Stimulated activated CD8-positive, alpha-beta memory T cell treated with anti-CD3 and anti-CD28 coated beads, Interleukin-15, amount 100 ng/mL, for 4 hours (primary cell): ENCODE results near the gene NARF.
"Not testable (repeated sequence)": the region's sequence is repeated elsewhere in the genome, so short reads cannot be mapped to it uniquely, and the experiment has no call there.

Source experiments
- DNase-seq, 2 donors: peaks; one replicate each; pipeline ENCODE4 v3.0.0-alpha.2; 2020; ENCODE audit warnings: low read depth in 2 of 2

Gene NARF

GRCh38 chr17:82446124-82446523 is 12.4 kb upstream of the NARF start:
- DNase-seq = no peak

- DNase-seq = no peak
Observed at GRCh38 chr17:82446649-82447048, 11.9 kb upstream of the NARF start.

DNA sequence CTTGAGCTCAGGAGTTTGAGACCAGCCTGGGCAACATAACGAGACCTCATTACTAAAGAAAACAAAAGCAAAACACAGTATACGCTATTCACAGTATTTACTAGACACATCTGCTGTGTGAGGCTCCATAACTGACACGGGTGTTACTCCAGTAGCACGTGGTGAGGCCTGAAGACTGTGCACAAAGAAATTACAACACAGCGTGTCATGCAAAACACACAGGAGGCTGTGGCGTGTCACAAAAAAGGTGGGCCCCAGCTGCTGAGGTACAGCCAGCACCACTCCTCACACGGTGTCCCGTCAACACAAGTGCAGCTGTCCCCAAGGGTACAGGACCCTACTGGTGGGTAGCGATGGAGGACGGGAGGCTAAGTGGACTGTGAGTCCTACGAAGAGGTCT is 10.7 kb upstream of the NARF start:
- no peak for DNase-seq

DNA sequence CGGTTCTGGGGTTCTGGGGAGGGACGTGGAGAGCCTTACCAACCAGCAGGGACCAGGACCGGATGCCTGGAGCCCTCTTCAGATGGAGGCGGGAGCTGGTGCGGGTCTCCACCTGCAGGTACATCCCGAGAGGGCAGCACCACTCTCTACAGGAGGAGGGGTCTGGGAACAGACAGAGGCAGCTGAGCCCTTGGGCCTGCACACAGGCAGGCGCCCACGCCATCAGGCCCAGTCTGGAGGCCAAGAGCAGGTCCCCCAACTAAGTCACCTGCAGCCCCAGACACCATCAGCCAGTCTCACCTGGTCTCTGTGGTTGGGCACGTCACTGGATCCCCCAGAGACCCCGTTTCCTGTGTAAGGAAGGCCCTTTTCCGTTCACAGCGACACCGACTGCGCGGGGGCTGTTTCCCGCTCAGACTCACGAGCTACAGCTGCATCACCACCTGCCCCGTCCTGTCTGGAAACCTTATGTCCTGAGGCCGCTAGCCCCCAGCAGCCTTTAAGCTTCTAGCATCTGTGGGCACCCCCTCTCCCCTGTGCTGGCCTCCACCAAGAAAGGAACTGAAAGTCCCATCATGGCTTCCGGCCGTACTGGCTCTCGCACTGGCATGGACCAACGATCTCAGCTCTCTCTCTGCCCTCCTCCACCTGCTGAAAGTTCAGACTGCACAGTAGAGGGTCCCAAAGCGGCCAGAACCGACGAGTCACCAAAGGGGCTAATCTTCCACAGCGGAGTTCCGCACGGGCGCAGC is 9.2 kb upstream of the NARF start:
- peak; percentile 50 to 65 for DNase-seq

DNA sequence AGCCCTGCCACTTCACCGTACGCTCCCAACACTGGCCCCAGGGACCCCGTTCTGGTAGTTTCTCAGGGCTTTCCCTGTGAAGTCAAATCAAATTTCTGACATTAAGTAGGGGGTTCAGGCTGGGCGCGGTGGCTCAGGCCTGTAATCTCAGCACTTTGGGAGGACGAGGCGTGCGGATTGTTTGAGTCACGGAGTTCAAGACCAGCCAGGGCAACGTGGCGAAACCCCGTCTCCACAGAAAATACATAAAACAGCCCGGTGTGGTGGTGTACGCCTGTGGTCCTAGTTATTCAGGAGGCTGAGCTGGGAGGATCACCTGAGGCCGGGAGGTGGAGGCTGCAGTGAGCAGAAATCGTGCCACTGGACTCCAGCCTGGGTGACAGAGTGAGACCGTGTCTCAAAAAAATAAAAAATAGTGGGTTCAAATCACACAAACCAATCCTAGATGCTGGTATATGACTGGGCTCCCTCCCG is 8.6 kb upstream of the NARF start:
- peak in 1 of 2 donors; percentile 10 for DNase-seq

- peak; percentile 83 to 88 for DNase-seq
Observed at GRCh38 chr17:82450357-82451106, 8.0 kb upstream of the NARF start, which contains the start of gene CYBC1. CYBC1 (minus strand) TSS chr17:82450752; CDS start chr17:82449254, 1,498 bp downstream.

GRCh38 chr17:82452162-82452561 is 6.4 kb upstream of the NARF start:
- DNase-seq = no peak

DNA sequence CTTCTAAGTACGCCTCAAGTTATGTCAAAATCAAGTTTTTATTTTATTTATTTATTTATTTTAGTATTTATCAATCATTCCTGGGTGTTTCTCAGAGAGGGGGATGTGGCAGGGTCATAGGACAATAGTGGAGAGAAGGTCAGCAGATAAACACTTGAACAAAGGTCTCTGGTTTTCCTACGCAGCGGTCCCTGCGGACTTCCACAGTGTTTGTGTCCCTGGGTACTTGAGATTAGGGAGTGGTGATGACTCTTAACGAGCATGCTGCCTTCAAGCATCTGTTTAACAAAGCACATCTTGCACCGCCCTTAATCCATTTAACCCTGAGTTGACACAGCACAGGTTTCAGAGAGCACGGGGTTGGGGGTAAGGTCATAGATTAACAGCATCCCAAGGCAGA is 5.4 kb upstream of the NARF start:
- not testable (repeated sequence) for DNase-seq

- DNase-seq = not testable (repeated sequence)
Observed at GRCh38 chr17:82453706-82454105, 4.8 kb upstream of the NARF start.

DNA sequence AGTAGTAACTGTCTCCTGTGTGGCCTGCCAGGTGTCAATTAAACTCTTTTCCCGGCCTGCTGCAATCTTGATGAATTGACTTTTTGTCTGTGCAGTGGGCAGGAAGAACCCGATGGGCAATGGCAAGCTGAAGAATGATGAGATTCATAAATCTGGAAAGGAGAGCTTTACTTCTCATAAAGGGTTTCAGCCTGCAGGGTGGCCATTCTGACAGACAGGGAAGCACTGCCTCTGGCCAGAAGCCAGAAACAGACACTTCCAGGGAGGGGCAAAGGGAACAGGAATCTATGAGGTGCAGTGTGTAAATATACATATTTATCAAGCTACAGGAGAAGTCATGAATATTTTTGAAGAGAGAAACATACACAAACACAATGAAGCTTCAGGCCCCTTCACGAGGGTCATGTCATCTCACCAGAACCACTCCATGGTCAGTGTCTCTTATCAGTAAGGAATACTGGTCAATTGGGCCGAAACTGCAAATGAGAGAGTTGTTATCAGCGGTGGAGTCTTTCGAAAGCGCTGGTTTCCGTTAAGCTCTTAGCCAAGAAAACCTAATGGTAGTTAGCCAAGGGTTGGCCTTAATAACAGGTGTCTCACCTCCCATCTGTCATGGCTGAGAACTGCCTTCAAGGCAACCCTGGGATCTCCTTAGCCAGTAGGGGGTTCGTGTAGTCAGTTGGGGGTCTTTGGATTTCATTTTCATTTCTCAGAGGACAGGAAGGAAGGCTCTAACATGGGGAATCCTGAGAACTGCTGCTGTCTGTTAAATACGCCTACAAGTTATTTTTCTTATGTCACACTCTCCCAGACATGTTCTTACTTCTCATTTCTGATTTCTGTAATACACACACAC is 1.2 kb upstream of the NARF start:
- no peak for DNase-seq

DNA sequence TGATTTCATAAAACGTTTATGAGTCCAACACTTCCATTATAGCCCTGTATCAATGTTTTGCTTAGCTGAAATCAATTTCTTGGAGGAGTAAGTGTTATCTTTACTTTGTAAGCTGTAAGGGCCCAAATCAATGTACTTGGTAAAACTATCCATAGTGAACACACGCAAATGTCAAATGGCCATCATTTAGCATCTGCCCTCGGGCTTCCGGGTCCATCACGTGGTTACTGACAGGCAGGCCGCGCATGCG is 687 bp upstream of the NARF start:
- no peak for DNase-seq

DNA sequence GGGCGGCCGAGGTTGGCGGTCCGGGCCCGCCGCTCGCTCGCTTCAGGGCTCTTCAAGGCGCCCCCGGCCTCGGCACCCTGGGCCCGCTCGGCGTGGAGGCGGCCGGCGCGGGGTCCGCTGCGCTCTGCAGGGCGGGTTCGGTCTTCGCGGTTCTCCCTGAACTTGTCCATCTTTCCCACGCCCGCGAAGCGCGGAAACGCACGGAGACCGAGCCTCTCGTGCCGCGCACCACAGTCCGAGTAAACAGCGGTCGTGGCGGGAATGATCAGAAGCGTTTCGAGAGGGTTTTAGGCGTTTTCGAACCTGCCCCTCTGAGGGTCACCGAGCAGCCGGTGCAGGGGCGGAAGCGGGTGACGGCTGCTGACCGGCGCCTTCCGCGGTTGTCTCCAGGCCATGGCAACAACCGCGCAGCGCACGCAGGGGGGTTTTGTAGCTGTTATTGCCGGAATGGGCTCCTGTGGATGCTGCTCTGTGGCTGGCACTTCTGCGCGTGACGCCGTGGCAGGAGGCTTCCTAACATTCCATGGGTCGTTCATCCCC is 414 bp downstream of the NARF start:
- peak in 1 of 2 donors; percentile 6 for DNase-seq

DNA sequence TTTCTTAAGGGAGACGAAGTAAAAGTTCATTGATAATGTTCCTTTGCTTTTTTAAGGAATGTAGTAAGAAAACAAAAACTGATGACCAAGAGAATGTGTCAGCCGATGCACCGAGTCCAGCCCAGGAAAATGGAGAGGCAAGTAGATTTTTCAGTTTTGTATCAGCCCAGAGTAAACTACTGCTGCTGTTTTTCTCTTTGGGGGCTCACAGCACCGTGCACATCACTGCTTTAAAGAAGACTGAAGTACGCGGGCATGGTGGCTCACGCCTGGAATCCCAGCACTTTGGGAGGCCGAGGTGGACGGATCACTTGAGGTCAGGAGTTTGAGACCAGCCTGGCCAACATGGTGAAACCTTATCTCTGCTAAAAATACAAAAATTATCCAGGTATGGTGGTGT is 1.4 kb downstream of the NARF start:
- DNase-seq = not testable (repeated sequence)

DNA sequence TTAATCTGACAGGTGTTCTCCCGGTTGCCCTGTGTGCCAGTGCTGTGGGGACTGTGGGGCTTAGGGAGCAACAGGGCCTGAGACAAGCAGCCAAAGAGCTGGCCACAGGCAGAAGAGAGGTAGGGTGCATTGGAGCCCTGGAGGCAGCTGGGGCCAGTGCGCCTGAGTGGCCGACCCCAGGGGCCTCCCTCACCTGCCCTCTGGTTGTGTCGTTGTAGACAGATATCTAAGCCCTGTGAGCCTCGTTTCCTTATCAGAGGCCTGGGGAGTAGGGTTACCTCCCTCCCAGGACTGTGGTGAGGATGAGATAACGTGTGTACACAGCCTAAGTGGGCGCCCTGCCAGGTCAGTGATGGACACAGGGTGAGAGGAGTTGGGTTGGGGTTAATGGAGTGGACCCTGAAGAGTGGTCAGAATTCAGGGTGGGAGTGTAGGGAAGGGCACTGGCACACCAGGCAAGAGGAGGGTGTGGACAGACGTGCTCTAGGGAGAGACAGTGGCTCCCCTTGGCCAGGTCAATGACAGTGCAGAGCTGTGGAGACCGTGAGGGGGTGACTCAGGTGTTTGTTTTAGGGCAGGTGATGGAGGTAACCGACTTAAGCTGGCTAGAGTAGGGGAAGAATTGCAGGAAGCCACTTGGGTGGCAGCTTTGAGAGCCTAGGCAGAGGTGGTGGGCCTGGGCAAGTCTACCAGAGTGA is 3.4 kb downstream of the NARF start:
- DNase-seq = no peak

DNA sequence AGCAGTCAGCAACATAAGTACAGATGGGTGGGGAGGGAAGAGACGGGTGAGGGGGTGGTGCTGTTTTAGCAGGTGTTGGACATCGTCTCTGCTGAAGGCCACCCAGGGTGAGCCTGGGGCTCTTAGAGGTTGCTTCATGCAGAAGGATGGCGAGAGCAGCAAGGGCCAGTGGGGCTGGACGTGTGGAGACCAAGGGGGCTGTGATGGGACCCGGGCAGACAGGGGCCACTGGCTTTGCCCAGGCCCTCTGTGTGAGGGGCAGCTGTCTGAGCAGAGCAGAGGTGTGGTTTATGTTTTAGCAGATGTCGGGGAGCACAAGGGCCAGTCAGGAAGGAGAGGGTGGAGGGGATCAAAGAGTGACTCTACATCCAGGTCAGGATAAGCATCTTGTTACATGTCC is 4.8 kb downstream of the NARF start:
- DNase-seq = no peak

DNA sequence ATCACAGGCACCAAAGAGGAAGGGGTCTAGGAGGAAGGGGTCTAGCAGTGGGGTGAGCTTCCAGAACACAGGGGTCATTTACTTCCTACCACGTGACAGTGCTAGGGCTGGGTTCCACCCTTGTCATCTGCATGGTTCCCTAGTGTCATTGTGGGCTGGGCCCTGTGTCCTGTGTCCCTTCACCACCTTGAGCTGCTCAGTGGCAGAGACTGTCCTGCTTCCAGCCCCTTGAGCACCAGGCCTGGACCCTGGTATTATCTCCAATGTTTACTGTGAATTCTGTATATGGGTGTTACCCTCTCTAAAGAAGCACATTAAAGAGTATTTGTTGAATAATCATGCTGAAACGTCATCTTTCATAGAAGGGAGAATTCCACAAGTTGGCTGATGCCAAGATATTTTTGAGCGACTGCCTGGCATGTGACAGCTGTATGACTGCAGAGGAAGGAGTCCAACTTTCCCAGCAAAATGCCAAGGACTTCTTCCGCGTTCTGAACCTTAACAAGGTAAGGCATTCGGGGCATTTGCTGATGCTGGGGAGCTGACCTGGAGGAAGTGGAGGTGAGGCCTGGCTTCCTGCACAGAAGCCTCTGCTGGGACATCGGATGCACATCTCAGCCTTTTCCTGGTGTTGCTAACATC is 5.5 kb downstream of the NARF start:
- no peak for DNase-seq

- no peak for DNase-seq
Observed at GRCh38 chr17:82464567-82464929, 6.0 kb downstream of the NARF start.

GRCh38 chr17:82465023-82465603 is 6.6 kb downstream of the NARF start:
- no peak for DNase-seq

- no peak for DNase-seq
Observed at GRCh38 chr17:82468692-82469091, 10.2 kb downstream of the NARF start.

DNA sequence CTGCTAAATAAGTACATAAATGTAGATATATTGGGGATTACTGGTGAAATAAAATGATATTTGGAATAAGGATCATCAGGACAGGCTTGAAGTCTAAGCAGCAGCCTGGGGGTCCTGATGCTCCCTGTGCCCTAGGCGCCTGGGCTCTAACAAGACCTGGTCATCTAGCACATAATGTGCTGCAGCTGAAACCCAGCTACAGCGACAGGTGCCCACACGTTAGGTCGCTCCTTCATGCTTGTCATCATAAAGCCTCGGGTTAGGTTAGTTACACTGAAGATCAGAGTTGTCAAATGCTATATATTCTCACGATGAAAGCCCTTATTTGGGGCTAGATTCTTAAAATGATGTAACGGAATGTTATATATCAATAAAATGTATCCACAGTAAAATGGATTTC is 11.5 kb downstream of the NARF start:
- no peak for DNase-seq
